ENCODE results near the gene PDE4B.
"Not testable (repeated sequence)": the region's sequence is repeated elsewhere in the genome, so short reads cannot be mapped to it uniquely, and the experiment has no call there.

The PDE4B gene

DNA sequence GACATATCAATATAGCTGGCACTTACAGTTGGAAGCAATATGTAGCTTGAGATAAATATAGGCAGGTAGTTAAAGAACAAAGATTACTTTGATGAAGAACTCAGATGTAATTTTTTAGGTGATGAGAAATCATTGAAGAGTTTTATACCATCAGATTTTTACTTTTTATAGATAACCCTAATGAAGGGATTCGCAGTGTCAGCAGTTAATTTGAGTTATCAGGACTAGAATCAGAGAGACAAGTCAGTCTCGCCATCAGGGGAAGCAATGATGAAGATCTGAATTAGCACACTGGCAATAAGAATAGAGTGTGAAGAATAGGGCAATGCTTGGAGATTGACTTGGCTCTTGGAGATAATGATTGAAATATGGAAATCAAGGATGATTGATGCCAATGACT, 342.5 kb downstream of the PDE4B start:
- DNase-seq (ENCODE audit: low read depth) = no peak

DNA sequence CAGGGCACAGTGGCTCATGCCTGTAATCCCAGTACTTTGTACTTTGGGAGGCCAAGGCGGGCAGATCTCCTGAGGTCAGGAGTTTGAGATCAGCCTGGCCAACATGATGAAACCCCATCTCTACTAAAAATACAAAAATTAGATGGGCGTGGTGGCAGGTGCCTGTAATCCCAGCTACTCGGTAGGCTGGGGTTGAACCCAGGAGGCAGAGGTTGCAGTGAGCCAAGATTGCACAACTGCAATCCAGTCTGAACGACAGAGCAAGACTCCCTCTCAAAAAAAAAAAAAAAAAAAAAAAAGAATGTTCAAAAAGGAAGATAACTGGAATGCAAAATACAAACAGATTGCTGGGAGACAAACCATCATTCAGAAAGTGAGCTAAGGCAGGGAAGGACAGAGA, 343.7 kb downstream of the PDE4B start:
- not testable (repeated sequence) for DNase-seq (ENCODE audit: low read depth)

DNA sequence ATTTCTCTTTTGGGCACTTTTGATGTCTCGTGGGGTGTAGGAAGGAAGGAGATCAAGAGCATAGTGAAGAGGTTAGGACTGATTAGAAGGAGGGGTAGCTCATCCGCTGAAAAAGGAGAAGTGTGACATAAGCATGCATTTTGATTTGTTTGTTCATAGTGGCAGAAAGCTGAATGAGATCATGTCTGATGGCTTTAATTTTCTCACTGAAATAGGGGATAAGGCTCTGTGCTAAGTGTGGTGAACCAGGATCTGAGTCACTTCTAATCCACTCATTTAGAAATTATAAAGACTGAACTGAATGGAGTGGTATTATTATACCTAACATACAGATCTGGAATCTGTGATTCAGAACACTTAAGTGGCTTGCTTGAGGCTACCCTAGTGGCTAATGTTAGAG, 344.5 kb downstream of the PDE4B start:
- no peak for DNase-seq (ENCODE audit: low read depth)

DNA sequence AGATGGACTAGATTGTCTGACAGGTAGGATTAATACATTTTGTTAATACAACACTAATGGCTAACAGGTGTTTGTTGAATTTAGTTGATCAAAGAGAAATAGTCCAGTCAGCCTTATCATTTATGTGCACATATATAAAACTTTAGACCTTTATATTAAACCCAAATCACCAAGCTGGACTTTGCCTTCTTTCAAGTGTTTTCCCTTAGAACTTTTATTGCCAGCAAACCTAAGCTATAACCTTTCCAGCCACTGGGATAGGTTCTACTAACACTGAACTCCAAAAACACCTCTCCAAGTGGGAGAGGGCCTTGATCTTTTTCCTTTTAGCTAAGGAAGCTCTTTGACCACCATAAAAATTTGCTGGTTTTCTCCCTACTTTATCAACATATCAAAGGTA, 345.9 kb downstream of the PDE4B start:
- DNase-seq (ENCODE audit: low read depth) = no peak

DNA sequence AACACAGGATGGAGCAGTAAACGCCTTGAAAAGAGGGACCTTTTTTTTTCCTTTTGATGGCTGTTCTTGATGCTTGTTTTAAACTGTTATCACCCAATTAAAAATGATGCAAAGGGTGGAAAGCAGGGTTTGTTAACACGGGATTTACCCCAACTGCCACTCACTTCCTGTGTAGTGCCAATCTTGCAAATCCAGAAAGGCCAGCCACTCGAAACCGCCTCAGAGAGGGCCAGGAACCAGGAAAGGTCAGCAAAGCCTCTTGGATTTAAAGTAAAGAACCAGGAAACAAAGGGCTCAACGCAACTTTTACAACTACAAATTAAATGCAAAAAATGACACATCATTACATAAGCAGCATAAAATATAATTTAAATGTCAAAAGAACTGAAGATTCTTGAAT, 347.4 kb downstream of the PDE4B start:
- no peak for DNase-seq (ENCODE audit: low read depth)

DNA sequence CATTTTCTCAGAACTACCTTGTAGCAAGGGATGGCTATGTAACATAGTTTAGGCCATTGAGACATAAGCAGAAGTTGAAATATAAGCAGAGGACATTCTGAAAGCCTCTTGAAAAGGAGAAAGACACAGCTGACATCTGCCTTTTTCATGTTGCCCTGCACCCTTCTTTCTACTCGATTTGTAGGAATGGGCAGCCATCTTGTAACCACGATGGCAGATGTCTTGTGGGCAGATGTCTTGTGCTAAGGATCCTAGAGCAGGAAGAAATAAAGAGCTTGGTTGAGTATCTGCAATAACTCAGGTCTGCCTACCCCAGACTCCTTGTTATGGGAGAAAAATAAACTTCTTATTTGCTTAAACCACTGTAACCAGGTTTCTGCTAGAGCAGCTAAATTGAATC, 351.0 kb downstream of the PDE4B start:
- no peak for DNase-seq (ENCODE audit: low read depth)

DNA sequence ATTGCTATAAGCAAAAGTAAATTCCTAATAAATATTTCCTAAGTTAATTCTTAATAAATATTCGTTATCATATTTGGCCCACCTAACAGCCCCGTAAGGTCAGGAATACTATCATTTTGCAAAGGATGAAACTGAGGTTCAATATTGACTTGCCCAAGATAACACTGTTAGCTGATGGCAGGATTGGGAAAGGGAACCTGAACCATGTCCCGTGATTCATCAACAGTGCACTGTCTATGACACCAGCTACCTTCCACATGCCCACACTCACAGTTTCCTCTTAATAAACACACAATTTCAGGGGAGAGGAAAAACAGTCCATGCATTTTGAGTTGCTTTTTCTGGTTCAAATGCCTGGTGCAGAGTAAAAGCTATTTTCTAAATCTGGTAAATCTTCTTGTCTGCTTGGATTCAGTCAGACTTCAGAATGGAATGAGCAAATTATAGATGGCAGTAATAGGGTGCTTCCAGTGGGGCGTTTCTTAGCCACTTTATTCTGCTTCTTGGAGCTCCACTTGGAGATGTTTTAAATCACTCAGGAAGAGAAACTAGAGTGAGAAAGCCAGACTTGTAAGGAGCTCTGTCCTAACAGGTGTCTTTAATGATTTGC, 354.6 kb downstream of the PDE4B start:
- no peak for DNase-seq (ENCODE audit: low read depth)

DNA sequence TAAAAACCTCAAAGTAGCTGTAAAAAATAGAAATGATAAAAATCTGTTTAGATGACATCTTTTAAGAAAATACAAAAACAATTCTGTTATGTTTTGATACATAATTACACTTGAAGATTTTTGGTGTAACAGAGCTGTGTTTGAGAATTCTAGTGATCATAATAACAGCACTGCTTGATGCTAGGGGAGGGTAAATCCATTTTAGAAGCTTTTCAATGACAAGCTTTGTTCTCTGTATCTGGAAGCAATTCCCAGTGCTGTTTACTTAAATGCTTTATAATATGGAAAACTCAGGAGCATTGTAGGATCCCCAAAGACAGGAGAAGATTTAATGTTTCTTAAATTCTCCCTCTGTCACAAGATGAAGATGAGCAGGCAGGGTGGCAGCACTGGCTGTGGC, 359.3 kb downstream of the PDE4B start:
- DNase-seq (ENCODE audit: low read depth) = no peak

DNA sequence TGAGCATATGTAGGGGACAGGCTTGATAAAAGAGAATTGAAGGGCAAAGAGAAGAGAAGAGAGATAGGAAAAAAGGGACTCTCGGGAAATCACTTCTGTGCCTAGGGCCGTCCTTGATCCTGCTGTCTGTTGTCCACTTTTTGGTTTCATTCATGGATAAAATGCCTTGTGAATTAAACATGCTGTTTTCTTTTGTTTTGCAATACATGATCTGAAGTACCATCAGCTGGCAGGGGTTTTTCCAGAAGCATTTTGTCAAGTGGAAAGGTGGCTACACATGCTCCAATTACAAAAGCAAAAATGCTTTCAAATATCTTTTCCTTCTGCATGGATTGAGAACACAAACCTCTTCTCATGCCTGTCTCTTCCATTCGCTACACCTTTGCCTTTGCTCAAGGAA, 361.7 kb downstream of the PDE4B start:
- no peak for DNase-seq (ENCODE audit: low read depth)

DNA sequence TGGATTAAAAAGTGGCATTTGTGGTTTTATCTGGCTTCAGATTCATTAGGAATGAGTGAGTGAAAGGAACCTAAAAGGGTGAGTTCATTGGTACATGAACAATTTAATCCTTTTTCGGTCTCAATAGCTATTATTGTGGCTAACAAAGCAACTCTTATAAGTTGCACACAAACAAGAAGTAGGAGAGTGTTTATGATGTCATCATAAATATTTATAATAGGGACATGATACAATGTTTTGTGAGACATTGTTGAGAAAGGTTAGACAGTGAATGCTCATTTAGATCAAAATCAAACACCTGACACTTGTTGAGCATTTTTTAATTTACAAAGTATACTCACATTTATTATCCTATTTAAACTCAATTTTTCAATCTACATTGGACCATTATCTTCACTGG, 363.4 kb downstream of the PDE4B start:
- no peak for DNase-seq (ENCODE audit: low read depth)

DNA sequence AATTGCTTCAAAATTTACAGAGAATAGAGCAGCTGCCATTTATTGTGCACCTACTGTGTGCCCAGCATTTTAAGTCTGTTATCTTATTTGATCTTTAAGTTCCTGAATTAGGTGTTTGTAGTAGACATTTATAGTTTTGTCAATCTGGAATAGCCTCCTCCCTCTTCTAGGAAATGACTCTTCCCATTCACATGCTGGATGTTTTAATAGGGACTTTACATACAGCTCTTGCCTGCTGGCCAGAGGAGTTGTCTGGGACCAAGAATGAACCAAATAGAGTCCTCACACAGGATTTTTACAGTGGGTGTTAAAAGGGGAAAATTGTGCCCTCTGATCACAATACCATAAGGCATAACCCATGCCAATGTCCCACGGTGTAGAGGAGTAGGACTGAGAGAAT, 367.1 kb downstream of the PDE4B start:
- DNase-seq (ENCODE audit: low read depth) = no peak

DNA sequence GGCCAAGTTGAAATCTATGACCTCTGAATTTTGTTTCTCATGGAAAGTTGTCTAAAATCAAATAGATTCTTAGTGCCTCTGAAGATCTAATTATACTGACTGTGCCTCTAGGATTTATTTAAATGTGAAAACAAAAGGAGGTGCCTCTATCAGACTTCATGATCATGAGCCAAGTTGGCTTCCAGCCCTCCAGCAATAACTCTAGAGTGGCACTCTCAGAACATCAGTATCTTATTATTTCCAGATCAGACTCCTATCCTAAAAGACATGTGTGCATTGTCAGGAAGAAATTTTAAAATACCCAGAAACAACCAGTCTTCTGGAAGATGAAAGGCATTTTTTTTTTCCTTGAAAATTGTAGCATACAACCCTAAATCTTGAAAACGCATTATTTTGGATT, 368.0 kb downstream of the PDE4B start:
- DNase-seq (ENCODE audit: low read depth) = no peak

DNA sequence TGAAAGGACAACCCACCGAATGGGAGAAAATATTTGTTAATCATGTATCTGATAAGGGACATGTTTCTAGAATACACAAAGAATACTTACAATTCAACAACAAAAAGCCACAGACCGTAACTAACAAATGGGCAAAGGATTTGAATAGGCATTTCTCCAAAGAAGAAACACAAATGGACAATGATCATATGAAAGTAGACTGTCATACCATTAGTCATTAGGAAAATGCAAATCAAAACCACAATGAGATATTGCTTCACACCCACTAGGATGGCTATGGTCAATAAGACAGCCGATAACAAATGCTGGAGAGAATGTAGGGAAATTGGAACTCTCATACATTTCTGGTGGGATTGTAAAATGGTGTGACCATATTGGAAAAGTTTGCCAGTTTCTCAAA, 374.1 kb downstream of the PDE4B start:
- DNase-seq (ENCODE audit: low read depth) = no peak

DNA sequence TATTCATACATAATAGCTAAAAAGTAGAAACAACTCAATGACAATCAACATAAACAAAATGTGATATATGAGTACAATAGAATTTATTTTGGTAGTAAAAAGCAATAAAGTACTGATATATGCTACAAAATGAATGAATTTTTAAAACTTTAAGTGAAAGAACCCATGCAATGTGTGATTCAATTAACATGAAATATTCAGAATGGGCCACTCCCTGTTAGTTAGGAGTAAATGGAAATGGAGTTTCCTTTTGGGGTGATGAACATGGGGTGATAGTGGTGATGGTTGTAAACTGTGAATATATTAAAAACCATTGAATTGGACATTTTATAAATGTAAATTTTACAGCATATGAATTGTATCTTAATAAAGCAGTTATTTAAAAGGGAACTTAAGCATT, 374.6 kb downstream of the PDE4B start:
- DNase-seq (ENCODE audit: low read depth) = no peak

DNA sequence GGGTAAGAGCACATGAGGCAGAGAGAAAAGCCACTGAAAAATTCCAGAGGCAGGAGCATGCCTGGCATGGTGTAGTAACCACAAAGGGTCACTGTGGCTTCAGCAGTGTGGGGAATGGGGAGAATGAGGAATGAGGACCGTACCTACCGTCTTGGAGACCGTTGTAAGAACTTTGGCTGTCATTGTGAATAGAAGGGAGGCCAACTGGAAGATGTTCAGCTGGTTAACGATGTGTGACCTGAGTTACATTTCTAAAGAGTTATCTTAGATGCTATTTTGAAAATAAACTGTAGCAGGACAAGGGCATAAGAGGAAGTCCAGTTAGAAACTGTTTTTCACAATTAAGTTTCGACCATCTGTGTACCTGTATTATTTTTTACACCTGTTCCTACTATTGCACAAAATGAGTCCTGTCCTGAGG, 375.8 kb downstream of the PDE4B start:
- DNase-seq (ENCODE audit: low read depth) = no peak

DNA sequence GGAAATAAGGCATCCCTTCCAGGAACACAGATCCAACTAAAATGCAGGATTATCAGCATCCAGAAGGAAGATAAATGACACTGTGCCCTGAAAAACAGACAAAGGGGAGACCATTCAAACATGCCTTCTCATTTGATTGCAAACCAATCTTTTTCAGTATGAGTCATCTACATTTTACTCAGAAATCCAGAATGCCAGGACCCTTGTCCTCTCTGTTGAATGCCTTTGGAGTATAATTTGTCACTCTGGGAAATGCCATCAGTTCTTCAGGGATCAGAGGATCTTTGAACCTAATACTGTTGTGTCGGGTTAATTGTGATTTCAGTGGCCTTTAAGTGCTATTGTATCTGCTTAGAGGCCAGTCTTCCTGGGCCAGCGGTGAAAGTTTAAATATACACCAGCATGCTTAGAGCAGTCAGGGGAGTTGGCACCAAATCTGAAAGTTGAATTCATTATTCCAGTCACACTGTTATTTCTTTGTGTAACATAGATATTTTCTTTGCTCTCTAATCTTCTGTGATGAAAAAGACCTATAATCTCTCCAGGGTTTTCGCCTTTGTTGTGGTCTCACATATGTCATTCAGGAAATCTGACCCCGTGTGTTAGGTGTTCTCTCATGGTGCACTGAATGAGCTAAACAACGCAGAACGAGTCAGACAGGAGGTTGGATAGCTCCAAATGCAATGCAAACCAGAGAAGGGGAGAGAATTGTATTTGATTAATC, 376.4 kb downstream of the PDE4B start:
- DNase-seq (ENCODE audit: low read depth) = no peak

DNA sequence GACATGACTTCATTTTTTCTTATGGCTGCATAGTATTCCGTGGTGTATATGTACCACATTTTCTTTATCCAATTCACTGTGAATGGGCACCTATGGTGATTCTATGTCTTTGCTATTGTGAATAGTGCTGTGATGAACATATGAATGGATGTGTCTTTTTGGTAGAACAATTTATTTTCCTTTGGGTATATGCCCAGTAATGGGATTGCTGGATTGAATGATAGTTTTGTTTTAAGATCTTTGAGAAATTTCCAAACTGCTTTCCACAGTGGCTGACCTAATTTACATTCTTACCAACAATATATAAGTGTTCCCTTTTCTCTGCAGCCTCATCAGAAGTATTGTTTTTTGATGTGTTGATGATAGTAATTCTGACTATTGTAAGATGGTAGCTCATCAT, 379.6 kb downstream of the PDE4B start:
- no peak for DNase-seq (ENCODE audit: low read depth)

DNA sequence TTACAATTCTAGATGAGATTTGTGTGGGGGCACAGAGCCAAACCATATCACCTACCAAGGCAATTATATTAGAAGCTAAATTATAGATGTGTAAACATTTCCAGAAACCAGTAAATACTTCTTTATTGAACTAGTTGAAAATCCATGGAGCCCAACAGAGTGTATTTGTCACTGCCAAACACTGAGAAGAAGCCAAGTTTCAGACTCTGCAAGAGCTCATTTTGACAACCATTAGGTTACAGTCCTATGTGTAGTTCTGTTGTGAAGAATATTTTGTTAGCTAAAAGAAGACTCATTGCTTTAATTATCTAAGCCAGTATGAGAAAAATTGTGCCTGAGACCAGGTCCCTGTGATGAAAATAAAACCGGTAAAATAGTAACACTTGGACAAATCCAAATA, 382.4 kb downstream of the PDE4B start:
- no peak for DNase-seq (ENCODE audit: low read depth)

DNA sequence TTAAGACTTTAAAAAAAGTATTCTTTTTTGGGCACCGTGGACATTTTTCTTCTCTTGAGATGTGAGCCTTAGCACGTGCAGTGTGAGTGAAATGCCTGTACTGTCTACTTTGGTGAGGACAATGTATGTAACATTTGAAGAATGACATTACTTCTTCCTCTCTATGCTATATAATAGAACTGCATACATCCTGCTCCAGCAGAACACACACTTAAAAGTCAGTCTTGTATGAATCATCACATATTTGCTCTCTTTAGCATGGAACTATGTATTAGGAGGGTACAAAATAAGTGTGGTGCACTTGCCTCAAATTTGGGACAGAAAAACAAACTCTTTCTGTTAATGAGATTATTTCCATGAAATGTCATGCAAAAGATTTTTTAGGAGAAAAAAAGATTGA, 382.9 kb downstream of the PDE4B start:
- DNase-seq (ENCODE audit: low read depth) = no peak

DNA sequence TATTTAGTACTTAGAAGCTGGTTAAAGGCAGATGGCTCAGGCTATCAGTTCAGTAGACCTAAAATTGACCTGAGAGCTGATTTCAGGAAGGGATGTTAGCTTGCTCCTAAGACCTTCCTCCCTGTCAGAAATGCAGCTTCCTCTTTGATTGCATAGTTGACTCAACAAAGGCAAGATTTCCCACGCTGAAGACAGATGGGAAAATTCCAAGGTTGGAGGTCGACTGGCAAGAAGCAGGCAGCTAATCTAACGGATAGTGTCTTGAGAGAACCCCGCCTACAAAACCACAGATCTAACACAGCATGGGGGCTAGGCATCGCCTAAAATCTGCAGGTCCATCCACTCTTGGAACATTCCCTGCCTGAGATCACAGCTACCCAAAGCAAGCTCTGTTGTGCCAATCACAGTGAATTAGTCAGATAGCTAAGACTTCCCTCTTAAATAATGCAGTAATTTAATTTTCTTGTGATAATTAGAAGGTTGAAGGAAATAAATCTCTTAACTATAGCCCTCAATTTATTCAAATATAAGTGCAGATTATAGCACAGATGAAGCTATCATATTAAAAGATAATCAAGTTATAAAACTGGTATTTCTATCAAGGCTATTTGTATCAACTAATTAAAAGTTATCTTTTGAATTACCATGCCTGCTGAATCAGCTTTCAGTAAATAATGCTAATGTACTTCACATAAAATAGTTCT, 383.5 kb downstream of the PDE4B start:
- no peak for DNase-seq (ENCODE audit: low read depth)

DNA sequence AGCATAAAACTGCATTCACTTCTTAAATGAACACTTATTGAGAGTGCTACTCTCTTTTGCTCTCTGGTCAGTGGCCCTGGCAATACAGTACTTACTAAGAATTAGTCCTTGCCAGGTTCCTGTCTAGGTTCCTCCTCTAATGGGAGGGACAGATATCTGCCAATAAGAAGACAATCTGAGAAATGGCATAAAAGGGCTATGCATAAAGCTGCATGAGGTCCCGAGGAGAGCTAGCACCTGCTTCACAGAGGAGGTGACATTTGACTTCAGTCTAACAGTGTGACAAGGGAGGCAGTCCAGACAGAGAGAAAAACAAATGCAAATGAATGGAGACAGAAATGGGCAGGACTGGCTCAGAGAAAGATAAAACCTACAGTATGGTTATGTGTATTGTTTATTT, 384.1 kb downstream of the PDE4B start:
- DNase-seq (ENCODE audit: low read depth) = no peak

DNA sequence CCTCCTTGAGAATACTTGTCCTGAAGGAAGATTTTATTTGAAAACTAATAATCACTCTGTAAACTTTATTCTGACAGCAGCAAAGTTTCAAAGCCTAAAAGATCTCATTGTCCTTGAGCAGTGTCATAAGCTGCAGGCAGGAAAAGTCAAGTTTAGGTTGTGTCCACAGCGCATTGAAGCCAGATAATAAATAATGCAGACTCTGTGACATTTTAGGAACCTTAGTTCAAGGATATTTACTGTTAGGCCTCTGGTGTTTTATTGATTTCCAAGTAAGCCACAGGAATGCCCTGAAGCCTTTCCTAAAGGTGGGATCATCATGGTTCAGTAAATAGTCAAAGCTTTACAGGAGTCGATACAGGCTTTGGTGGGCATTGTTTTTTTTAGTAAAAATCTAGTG, 384.8 kb downstream of the PDE4B start:
- DNase-seq (ENCODE audit: low read depth) = no peak

DNA sequence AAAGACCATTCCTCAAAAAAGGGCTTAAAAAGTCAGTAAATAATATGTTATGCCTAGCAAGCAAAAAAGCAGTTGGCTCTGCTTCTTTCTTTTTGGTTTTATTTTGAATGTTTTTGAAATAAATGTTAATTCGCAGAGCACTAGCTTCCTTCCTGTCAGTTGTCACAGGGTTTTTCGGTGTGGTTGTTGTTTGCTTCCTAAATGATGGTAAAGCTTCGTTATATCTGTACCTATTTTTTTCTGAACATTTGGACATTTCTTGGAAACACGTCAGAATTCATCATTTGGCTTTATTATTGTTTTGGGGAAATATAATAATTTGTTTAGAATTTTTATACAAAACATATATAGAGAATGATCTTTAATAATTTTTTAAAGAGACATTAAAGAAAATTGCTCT, 389.3 kb downstream of the PDE4B start:
- DNase-seq (ENCODE audit: low read depth) = no peak
